PFSK-1 (cell line): ENCODE measurements around the gene EMC8.

Source experiments
- POLR2AphosphoS5 ChIP-seq: IDR thresholded peaks from 2 replicates; pipeline ENCODE4 v1.6.1; 2012; ENCODE audit warnings: low read depth, mild to moderate bottlenecking, control low read depth, low read length, moderate library complexity
- REST ChIP-seq, 2 experiments: IDR thresholded peaks; 2 replicates each; pipeline versions ENCODE4 v1.6.1 to v1.8.0; 2011 to 2012; ENCODE audit warnings: low read depth in 2 of 2, low read length in 2 of 2, control low read depth in 1 of 2, inconsistent platforms in 1 of 2, mild to moderate bottlenecking in 1 of 2, moderate library complexity in 1 of 2; ENCODE audit not compliant: insufficient read depth in 1 of 2
- SIN3A ChIP-seq: IDR thresholded peaks from 2 replicates; pipeline ENCODE4 v1.6.1; 2012; ENCODE audit warnings: mild to moderate bottlenecking, low read length, moderate library complexity, borderline replicate concordance; ENCODE audit not compliant: insufficient read depth
- TAF1 ChIP-seq: IDR thresholded peaks from 2 replicates; pipeline ENCODE4 v1.6.1; 2012; ENCODE audit warnings: low read length, control low read depth, borderline replicate concordance; ENCODE audit not compliant: insufficient read depth

GRCh38 chr16:85808926-85809325, 9.6 kb upstream of the EMC8 start:
- TF ChIP-seq REST (IDR thresholded peaks at IDR 0.05; ENCODE audit: insufficient read depth in 1 of 2, low read depth in 2 of 2, low read length in 2 of 2): no peak
- TF ChIP-seq TAF1: no peak
- no peak for TF ChIP-seq POLR2AphosphoS5
- no peak for TF ChIP-seq SIN3A
